ENCODE data around the gene TTC3.

- TF ChIP-seq, protein P1, sequence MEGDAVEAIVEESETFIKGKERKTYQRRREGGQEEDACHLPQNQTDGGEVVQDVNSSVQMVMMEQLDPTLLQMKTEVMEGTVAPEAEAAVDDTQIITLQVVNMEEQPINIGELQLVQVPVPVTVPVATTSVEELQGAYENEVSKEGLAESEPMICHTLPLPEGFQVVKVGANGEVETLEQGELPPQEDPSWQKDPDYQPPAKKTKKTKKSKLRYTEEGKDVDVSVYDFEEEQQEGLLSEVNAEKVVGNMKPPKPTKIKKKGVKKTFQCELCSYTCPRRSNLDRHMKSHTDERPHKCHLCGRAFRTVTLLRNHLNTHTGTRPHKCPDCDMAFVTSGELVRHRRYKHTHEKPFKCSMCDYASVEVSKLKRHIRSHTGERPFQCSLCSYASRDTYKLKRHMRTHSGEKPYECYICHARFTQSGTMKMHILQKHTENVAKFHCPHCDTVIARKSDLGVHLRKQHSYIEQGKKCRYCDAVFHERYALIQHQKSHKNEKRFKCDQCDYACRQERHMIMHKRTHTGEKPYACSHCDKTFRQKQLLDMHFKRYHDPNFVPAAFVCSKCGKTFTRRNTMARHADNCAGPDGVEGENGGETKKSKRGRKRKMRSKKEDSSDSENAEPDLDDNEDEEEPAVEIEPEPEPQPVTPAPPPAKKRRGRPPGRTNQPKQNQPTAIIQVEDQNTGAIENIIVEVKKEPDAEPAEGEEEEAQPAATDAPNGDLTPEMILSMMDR (IDR thresholded peaks at IDR 0.05), result no peak
- no peak for TF ChIP-seq EZH2 (IDR thresholded peaks at IDR 0.05; ENCODE audit: borderline replicate concordance, insufficient read depth, low read depth, low read length, poor library complexity, severe bottlenecking)
Observed at GRCh38 chr21:37249112-37249904, 176.3 kb downstream of the TTC3 start.

Measured in B cell (primary cell).